Liver (tissue), 1 donor: ENCODE results near the gene CENPO.

Experiments used
- FOXA1 ChIP-seq: IDR thresholded peaks from 2 replicates; pipeline ENCODE4 v1.6.1; 2016; ENCODE audit warnings: antibody characterized with exemption
- TF ChIP-seq, protein P1 (sequence below): IDR thresholded peaks from 2 replicates; pipeline ENCODE4 v1.6.1; 2016; ENCODE audit warnings: antibody characterized with exemption

- no peak for TF ChIP-seq FOXA1
- TF ChIP-seq, protein P1, sequence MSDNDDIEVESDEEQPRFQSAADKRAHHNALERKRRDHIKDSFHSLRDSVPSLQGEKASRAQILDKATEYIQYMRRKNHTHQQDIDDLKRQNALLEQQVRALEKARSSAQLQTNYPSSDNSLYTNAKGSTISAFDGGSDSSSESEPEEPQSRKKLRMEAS: no peak
Observed at GRCh38 chr2:24818721-24819167, 25.5 kb downstream of the CENPO start.
